HG03571 (cell line): ENCODE data around the gene NMRK2.
"Not testable (repeated sequence)": the region's sequence is repeated elsewhere in the genome, so short reads cannot be mapped to it uniquely, and the experiment has no call there.

Experiments
- ATAC-seq: cut with Tn5 transposase; IDR thresholded peaks from one replicate; pipeline ENCODE4 v1.9.1; 2021; ENCODE audit not compliant: unreplicated experiment

NMRK2 gene

DNA sequence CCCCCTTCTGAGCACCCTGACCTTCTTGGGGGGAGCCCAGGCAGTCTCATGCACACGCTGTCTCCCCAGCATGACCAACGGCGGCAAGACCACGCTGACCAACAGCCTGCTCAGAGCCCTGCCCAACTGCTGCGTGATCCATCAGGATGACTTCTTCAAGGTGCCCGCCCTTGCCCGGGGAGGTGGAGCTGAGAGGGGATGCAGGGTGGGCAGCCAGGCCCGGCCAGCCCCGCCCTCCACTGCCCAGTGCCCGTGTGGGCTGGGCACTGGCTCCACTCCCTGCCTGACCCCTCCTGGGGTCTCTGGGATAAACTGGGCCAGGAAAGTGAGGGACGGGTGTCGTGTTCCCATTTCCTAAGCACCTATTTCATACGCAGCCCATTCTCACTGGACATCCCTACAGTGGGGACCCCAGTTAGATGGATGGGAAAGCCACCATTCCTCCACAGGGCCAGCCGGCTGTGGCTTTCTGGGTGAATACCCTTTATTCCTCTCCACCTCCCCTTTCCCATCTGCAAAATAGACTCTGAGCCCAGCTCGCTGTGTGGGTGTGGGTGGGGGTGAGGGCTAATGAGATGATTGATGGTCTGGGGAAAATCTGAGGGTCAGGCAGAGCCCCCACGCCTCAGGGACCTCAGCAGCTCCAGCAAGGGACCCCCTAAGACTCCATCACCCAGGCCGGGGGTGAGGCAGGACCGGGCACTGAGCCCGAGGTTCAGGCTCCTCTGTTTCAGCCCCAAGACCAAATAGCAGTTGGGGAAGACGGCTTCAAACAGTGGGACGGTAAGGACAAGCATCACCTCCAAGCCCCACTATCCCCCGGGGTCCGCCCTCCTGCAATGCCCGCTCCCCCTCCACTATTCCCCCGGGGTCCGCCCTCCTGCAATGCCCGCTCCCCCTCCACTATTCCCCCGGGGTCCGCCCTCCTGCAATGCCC, 3.9 kb downstream of the NMRK2 start:
- ATAC-seq = no peak

- not testable (repeated sequence) for ATAC-seq
These were observed 5.6 kb downstream of the NMRK2 start for GRCh38 chr19:3938300-3938950.

DNA sequence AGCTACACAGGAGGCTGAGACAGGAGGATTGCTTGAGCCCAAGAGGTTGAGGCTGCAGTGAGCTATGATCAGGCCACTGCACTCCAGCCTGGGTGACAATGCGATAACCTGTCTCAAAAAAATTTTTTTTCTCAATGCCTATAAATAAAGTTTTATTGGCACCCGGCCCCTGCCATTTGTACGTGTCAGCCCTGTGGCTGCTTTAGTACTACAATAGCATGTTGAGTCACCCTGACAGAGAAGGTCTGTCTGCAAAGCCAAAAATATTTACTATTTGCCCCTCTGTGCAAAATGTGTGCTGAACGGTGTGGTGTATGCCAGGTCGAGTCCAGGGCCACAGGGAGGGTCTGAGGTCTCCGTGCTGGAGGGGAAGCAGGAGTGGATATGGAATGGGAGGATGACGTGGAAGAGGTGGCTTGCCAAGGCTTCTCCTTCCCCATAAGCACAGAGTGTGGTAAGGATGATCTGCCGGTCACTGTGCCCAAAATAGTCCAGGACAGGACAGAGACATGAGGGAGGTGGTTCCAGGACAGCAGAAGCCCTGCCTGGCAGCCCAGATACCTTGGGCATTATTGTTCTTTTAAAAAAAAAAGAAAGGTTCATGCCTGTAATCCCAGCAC, 10.0 kb downstream of the NMRK2 start:
- ATAC-seq = no peak

GRCh38 chr19:3944018-3944721, 11.3 kb downstream of the NMRK2 start:
- no peak for ATAC-seq

GRCh38 chr19:3945838-3946237, 13.0 kb downstream of the NMRK2 start:
- no peak for ATAC-seq

DNA sequence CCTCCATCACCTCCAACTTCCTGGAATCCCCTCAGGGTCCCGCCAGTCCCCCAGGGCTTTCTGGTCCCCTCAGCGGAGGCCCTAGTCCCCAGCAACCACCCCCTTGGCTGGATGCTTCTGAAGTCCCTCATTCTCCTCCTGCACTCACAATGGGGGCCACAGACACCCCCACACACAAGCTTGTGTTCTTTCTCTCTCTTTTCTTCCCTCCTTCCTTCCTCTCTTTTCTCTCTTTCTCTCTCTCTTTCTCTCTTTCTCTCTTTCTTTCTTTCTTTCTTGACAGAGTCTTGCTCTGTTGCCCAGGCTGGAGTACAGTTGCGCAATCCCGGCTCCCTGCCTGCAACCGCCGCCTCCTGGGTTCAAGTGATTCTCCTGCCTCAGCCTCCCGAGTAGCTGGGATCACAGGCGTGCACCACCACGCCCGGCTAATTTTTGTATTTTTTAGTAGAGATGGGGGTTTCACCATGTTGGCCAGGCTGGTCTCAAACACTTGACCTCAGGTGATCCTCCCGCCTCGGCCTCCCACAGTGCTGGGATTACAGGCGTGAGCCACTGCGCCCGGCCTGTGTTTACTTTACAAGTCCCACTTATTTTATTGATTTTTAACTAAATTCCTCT, 14.6 kb downstream of the NMRK2 start:
- ATAC-seq = not testable (repeated sequence)

DNA sequence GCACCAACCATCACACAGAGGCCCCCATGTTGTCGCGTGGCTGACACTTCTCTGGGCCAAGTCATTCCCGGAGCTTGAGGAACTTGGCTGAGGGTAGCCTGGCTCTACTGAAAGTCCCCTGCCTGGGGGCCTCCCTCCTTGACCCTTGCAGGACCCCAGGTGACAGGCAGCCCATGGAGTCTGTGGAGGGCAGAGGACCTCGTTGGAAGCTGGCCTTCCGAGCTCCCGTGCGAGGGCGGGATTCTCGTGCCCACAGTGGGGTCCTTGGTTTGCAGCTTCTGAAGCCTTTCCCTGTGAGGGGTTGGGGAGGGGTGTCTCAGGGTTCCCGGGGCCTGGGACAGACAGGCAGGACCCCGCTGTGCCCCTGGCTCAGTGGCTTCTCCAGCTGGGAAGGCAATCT, 16.4 kb downstream of the NMRK2 start:
- no peak for ATAC-seq

GRCh38 chr19:3949997-3950859, 17.4 kb downstream of the NMRK2 start:
- ATAC-seq = no peak

DNA sequence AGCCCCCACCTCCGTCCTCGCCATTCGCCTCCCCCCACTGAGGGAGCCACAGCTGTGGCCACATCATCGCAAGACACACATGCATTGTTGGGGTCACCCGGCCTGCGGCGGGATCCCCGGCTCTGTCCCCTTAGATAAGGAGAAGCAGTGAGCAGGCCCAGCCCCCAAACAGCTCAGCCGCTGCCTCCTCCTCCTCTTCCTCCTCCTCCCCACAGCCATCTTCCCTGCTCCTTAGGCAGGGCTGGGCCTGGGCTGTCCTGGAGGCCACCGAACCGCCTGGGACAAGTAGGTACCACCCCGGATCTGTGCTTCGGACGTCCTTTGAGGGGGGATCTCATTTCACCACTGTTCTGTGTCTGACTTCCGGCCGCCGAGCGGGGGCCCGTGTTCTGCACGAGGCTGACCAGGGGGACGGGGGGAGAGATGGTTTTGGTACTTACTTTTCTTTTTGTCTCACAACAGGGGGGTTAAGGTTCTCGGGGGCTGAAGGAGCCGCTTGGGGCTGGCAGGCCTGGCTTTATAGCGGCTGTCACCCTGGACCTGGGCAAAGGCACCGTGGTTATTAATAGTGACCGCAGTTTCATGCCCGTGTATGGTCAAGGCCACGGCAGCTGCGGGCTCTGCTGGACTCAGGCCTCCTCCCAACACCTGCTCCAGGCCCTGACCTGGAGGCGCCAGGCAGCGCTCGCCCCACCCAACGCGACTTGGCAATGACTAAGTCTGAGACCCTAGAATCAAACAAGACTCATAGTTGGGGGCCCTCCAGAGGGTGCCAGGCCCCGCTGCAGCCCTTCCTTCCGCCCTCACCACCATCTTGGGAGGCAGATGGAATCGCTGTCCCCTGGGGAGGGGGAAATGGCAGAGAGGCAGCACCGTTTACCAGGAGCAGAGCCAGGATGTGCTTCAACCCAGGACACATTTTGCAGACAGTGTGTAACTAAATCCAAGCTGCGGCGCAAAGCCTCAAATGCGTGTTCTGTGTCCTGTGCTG, 18.3 kb downstream of the NMRK2 start:
- ATAC-seq = no peak

DNA sequence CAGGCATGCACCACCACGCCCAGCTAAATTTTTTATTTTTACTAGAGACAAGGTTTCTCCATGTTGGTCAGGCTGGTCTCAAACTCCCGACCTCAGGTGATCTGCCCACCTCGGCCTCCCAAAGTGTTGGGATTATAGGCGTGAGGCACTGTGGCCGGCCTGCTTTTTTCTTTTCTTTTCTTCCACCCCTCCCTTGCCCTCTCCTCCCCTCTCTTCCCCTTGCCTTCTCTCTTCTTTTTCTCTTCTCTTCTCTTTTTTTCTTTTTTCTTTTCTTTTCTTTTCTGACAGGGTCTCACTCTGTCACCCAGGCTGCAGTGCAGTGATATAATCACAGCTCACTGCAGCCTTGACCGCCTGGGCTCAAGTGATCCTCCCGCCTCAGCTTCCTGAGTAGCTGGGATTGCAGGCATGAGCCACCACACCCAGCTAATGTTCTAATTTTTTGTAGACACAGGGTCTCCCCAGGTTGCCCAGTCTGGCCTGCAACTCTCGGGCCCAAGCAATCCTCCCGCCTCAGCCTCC, 19.9 kb downstream of the NMRK2 start:
- not testable (repeated sequence) for ATAC-seq

DNA sequence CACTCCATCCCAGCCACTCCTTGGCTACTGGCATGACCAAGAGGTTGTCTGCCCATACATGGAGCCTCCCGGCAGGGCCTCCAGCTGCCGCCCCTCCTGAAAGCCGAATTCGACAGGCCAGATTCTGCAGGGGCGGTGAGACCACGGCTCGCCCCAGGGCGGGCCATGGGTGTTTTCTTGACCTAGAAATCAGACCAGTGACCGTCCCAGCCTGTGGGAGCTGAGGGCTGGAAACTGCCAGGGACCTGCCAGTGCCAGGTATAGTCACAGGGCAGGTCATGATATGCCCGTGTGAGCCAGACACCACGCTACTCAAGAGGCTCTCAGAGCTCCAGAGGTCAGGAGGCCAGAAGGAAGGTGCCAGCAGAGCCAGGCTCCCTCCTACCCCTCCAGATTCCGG, 21.2 kb downstream of the NMRK2 start:
- ATAC-seq = no peak

DNA sequence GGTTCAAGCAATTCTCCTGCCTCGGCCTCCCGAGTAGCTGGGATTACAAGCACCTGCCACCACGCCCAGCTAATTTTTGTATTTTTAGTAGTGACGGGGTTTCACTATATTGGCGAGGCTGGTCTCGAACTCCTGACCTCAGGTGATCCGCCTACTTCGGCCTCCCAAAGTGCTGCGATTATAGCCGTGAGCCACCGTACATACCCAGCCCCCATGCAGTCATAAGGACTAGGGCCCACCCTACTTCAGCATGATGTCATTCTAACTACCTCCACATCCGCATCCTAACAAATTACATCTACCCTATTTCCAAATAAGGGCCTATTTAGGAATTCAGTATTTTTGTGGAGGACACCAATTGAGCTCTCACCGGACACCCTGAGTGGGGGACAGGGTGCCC, 22.4 kb downstream of the NMRK2 start:
- not testable (repeated sequence) for ATAC-seq

- no peak for ATAC-seq
These were observed 22.8 kb downstream of the NMRK2 start for GRCh38 chr19:3955688-3956087.

- ATAC-seq = no peak
These were observed 26.2 kb downstream of the NMRK2 start for GRCh38 chr19:3958836-3959765.

DNA sequence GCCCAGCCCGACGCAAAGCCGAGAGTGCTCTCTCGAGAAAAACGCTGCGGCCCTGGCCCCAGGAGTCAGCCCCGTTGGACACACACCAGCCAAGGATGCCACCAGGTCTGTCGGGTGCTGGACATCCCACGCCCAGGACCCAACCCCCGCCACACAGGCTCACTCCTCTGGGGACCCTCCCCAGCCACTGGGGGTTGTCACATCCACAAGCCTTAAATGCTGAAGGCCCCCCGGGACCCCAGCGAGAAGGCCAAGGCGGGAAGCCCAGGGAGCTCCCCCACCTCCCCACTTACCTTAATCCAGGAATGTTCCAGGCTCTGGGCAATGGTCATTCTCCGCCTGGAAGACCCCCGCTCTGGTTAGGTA, 26.9 kb downstream of the NMRK2 start:
- no peak for ATAC-seq

DNA sequence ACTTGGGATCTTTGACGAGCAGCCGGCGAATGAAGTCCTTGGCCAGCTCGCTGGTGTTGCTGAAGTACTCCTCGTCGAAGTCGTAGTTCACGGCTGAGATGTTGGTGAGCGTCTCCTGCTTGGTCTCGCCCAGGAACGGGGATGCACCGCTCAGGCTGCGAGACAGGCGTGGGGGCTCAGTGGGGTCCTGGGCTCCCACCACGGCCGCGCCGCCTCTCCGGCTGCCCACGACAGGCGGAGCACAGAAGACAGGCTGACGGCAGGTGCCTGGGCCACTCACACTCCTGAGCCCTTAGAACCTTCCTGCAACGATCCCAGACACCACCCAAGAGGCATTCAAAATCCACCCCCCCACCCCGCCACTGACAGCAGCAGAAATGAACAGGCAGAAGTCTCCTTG, 28.1 kb downstream of the NMRK2 start:
- no peak for ATAC-seq

GRCh38 chr19:3963458-3964255, 30.8 kb downstream of the NMRK2 start:
- ATAC-seq = no peak
